NCI-H2107 treated with DMSO at 0.1 percent for 48 hours (cell line): ENCODE results near the gene TMEM44.

ENCODE experiments used
- DNase-seq: peaks from one replicate; lab custom pipeline; 2025; ENCODE audit not compliant: unreplicated experiment; lab: John Stamatoyannopoulos, UW

The TMEM44 gene

GRCh38 chr3:194584320-194584776, 48.9 kb downstream of the TMEM44 start:
- no peak for DNase-seq

DNA sequence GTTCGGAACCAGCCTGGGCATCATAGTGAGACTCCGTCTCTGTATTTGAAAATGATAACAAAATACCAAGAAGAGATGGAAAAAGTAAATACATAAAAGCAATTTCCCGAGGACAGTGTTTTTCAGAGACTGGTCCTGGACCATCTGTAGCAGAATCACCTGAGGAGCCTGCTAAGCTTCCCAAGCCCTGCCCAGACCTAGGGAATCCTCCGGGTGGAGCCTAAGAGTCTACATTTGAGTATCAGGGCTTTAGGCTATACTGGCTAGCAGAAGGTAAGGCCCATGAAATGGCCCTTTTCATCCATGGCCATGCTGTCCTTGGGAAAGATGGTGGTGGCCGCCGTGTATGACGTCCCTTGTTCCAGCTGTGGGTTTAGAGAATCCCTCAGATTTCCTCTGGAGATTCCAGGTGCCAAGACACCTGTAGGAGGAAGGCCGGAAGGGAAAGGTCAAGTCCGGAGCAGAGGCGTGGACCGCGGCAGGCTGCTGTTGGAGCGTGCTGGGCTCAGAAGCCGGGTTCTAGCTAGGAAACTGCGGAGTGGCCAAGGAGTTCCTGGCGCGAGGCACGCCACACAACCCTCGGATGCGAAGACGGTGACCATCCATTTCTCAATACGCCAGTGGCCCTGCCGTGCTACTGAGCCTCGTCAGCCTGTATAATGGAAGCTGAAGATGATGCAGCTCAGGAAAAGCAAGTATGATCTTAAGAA, 50.9 kb downstream of the TMEM44 start:
- DNase-seq = no peak

DNA sequence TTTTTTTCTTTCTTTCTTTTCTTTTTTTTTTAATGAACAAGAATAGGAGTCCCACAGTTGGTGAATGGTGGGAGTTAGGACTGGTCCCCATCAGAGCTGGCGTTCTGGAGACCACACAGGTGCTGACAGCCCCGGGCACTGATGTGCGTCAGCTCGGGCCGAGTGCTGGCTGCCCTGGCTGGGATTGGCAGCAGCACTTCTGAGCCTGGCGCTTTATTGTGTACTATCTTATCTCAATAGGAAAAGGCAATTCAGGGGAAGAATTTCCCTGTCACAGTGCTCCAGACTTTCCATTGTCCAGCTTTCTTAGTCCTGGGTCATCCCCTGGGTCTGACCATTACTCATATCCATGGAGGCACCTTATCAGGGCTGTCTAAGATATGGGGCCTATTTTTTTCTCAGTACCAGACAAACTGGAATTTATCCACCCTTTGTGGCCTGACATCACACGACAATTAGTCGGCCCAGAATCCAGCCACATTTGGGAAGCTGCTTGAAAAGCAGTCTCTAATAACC, 54.1 kb downstream of the TMEM44 start:
- DNase-seq = no peak

DNA sequence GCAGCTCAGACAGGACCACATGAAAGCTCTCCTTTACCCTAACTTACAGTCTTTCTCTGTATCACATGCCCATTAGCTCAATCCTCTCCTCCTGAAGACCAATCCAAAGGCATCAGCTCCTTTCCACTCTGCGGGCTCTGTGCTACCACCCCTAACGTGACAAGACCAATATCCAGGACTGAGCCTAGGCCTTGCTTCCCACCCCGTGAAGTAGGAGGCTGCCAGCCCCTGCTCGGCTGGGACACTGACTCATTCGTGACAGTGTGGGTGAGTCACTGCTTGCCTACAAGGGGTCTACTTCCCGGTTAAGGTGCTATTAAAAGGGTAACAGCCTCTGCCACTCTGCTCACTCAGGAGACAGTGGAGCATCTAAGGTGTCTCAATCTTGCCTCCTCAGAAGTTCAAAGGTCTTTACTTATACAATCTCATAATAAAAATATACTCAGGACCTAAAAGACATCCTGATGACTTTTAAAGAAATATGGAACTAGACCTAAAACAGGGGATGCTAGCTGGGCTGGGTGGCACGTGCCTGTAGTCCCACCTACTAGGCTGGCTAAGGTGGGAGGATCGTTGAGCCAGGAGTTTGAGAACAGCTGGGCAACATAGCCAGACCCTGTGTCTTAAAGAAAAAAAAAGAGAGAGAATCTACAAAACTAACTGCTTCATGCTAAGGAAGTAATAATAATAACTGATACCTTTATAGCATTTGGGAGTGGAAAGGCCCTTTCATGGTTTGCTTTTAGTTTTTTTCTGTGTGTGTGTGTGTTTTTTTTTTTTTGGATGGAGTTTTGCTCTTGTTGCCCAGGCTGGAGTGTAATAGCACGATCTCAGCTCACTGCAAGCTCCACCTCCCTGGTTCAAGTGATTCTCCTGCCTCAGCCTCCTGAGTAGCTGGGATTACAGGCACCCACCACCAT, 55.0 kb downstream of the TMEM44 start:
- DNase-seq = no peak

DNA sequence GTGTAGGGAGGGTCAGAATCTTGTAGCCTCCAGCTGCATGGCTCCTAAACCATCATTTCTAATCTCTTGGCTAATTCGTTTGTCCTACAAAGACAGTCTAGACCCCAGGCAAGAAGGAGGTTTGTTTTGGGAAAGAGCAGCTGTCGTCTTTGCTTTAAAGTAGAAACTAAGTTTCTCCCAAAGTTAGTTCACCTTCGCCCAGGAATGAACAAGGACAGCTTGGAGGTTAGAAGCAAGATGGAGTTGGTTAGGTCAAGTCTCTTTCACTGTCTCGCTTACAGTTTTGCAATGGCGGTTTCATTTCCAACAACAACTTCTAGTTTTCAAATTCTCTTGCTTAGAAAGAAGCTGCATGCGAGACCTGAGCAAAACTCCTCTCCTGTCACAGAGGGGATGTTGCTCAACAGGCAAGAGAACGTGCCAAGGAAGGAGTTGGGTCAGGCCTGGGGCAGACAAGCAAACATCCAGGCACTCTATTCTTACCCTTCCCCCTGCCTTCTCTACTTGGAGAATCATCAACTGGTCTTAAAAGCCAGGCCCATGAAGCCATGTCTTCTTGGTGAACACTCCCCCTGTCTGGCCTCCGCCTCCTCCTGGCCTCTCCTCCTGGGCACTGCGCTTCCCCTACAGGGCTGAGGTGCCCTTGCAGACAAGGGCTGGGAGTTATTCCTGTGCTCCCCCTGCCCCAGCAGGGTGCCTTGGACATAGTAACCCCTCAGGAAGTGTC, 57.6 kb downstream of the TMEM44 start:
- DNase-seq = no peak

DNA sequence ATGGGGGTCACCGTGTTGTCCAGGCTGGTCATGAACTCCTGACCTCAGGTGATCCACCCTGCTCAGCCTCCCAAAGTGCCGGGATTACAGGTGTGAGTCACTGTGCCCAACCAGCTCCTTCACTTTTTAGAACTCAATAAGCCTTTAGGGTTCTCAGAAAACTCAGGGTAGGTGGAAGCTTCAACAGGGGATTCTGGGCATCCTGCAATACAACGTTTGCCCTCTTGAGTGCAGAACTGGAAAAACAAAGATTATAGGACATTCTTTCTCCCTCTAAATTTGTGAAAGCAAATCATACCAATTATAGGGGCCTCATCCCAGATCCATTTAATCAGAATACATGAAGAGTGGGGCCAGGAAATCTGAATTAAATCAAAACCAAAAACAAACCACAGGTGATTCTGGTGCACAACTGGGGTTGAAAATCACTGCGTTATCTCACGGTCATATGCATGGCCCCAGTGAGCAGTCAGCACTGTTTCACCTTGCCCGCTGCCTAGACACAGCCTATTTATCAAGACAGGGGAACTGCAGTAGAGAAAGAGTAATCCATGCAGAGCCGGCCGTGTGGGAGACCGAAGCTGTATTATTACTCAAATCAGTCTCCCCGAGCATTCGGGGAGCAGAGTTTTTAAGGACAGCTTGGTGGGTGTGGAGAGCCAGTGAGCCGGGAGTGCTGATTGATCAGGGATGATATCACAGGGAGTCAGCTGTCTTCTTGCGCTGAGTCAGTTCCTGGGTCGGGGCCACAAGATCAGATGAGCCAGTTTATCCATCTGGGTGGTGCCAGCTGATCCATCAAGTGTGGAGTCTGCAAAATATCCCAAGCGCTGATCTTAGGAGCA, 58.4 kb downstream of the TMEM44 start:
- DNase-seq = no peak

GRCh38 chr3:194573680-194574437, 59.4 kb downstream of the TMEM44 start:
- DNase-seq = peak; percentile 77

- DNase-seq = no peak
These were observed 60.2 kb downstream of the TMEM44 start for GRCh38 chr3:194572944-194573491.

GRCh38 chr3:194572143-194572789, 61.0 kb downstream of the TMEM44 start:
- DNase-seq = no peak

DNA sequence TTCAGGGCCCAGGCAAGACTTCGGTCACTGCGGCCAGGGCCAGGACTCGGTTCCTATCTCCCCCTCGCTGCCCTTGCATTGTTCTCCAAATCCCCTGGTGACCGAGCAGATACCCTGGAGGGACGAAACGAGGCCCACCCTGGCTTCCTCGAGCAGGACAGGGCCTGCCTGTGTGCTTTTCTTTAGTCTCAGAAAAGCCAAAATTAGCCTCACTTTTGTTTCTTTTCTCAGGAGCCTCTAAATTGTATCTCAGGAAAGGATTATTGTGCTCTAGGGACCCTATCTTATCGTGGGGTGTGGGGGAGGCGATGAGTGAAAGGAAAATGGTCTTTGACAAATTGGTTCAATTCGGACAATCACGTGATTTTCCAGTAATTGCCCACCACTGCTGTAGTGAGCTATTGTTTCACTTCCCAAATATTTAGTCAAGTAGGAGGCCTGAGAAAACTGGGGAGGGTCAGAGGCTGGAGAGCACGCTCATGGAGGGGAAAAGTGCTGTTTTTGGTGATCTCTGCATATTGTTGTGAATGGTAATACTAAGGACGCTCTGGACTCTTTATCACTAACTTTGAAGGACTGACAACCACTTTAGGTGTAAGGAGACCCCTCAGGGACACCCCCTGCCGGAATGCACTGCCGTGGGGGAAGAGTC, 61.6 kb downstream of the TMEM44 start:
- no peak for DNase-seq

DNA sequence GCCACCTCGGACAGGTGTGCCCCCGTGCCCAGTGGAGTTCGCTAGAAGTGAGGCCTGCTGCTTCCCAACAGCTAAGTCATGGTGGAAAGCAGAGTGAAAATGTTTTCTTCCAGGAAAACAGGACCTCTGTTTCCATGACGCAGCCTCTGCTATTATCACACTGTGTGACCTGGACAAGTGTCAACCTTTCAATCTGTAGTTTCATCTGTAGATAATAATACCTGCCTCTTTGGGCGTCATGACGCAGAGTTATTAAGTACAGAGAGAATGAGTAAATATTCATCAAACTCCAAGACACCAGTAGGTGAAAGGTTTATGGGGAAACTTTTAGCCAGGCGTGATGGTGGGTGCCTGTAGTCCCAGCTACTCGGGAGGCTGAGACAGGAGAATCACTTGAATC, 62.3 kb downstream of the TMEM44 start:
- no peak for DNase-seq

- DNase-seq = no peak
These were observed 63.0 kb downstream of the TMEM44 start for GRCh38 chr3:194570235-194570634.

DNA sequence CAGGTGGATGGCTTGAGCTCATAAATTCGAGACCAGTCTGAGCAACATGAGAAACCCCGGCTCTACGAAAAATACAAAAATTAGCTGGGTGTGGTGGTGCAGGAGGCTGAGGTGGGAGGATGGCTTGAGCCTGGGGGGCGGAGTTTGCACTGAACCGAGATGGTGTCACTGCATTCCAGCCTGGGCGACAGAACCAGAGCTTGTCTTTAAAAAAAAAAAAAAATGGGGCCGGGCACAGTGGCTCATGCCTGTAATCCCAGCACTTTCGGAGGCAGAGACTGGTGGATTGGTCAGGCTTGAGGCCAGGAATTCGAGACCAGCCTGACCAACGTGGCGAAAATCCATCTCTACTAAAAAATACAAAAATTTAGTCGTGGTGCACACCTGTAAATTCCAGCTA, 64.0 kb downstream of the TMEM44 start:
- DNase-seq = no peak

- DNase-seq = no peak
These were observed 67.5 kb downstream of the TMEM44 start for GRCh38 chr3:194565597-194566190.

GRCh38 chr3:194562986-194563385, 70.2 kb downstream of the TMEM44 start:
- DNase-seq = no peak

GRCh38 chr3:194561306-194561974, 71.8 kb downstream of the TMEM44 start:
- DNase-seq = no peak

GRCh38 chr3:194560047-194560446, 73.2 kb downstream of the TMEM44 start:
- no peak for DNase-seq
